Measurements from ENCODE around the gene P2RX5. TPM values are rescaled to one million over a fixed set of nuclear protein-coding genes. Genes with fewer than 3 reads are reported as not detected.

Gene P2RX5
- total RNA-seq, 1 donor from 2014 or later = 349 TPM

- H3K4me3 Mint-ChIP-seq = no peak overlapping the region
- intact Hi-C loops (cut with micrococcal nuclease) = loop anchor here (10.0 kb wide), 1 partner anchor 466 kb away; no protein-coding TSS in a partner anchor
- no peak for DNase-seq
- CTCF ChIA-PET = no interaction called here
- H3K27me3 Mint-ChIP-seq = no peaks in the 10 kb centered on the region
- POLR2A ChIA-PET = interaction anchor here (0.6 to 0.8 kb wide), 3 partner anchors 215 to 1579 kb away, joined by 3 to 15 read pairs (median 10); partner anchors contain the start of gene NCBP3
- no peaks in the 10 kb centered on the region for H3K9me3 Mint-ChIP-seq
- no peak for ATAC-seq (ENCODE audit: low read depth)
- no peak overlapping the region for H3K27ac Mint-ChIP-seq
- peaks cover 38% of the 10 kb centered on the region for H3K36me3 Mint-ChIP-seq (ENCODE audit: low read depth)
- TF ChIP-seq CTCF (IDR thresholded peaks at IDR 0.05) = no peak
- peaks cover 10% of the 10 kb centered on the region for H3K4me1 Mint-ChIP-seq
Measured at GRCh38 chr17:3630781-3631180, 65.2 kb downstream of the P2RX5 start.

- ATAC-seq (ENCODE audit: low read depth) = no peak
- ChIA-PET POLR2A (interaction anchor here (1.2 kb wide), 1 partner anchor 9 kb away, joined by 4 read pairs; the partner anchor contains the start of genes CTNS and SHPK), CTCF (no interaction called here)
- H3K4me1 Mint-ChIP-seq = no peaks in the 10 kb centered on the region
- TF ChIP-seq CTCF (IDR thresholded peaks at IDR 0.05) = no peak
- H3K27me3 Mint-ChIP-seq = no peaks in the 10 kb centered on the region
- intact Hi-C loops (cut with micrococcal nuclease) = no loop called here
- peaks cover 65% of the 10 kb centered on the region for H3K36me3 Mint-ChIP-seq (ENCODE audit: low read depth)
- no peak overlapping the region for H3K27ac Mint-ChIP-seq
- H3K9me3 Mint-ChIP-seq = no peaks in the 10 kb centered on the region
- DNase-seq = no peak
- H3K4me3 Mint-ChIP-seq = no peak overlapping the region
Measured at GRCh38 chr17:3627769-3628167, 68.2 kb downstream of the P2RX5 start.

GRCh38 chr17:3626831-3627768 is 68.9 kb downstream of the P2RX5 start:
- ATAC-seq (ENCODE audit: low read depth) (no peak), DNase-seq (no peak)
- H3K27ac Mint-ChIP-seq = no peak overlapping the region
- ChIA-PET POLR2A (interaction anchor here (1.2 kb wide), 1 partner anchor 9 kb away, joined by 4 read pairs; the partner anchor contains the start of genes CTNS and SHPK), CTCF (interaction anchor here (0.7 kb wide), 1 partner anchor 196 kb away, joined by 4 read pairs; no protein-coding TSS in a partner anchor)
- no peaks in the 10 kb centered on the region for H3K4me1 Mint-ChIP-seq
- TF ChIP-seq CTCF (IDR thresholded peaks at IDR 0.05) = no peak
- no peak overlapping the region for H3K4me3 Mint-ChIP-seq
- H3K27me3 Mint-ChIP-seq = no peaks in the 10 kb centered on the region
- peaks cover 62% of the 10 kb centered on the region for H3K36me3 Mint-ChIP-seq (ENCODE audit: low read depth)
- H3K9me3 Mint-ChIP-seq = no peaks in the 10 kb centered on the region
- intact Hi-C loops (cut with micrococcal nuclease) = no loop called here

Other genes starting within 250 kb of the P2RX5 start
- gene SPATA22, start 224.3 kb downstream of the P2RX5 start, total RNA-seq = not detected in 2 replicates
- gene ASPA, start 220.2 kb downstream of the P2RX5 start, total RNA-seq = not detected in 2 replicates
- 6.6 and 10.2 TPM in 2 replicates for gene TRPV3, start 138.3 kb downstream of the P2RX5 start, total RNA-seq
- gene TRPV1, start 86.7 kb downstream of the P2RX5 start, total RNA-seq = 3.2 and 5.4 TPM in 2 replicates
- 8.1 and 9.5 TPM in 2 replicates for gene SHPK, start 59.9 kb downstream of the P2RX5 start, total RNA-seq
- gene CTNS, start 59.4 kb downstream of the P2RX5 start, total RNA-seq = 12.8 and 13.5 TPM in 2 replicates
- gene TAX1BP3, start 27.6 kb downstream of the P2RX5 start, total RNA-seq = 15.1 and 16.4 TPM in 2 replicates
- 33.8 and 38.0 TPM in 2 replicates for gene EMC6, start 27.3 kb downstream of the P2RX5 start, total RNA-seq
- 6.4 and 6.7 TPM in 2 replicates for gene HASPIN, start 27.7 kb upstream of the P2RX5 start, total RNA-seq
- 42.9 and 45.3 TPM in 2 replicates for gene ITGAE, start 105.0 kb upstream of the P2RX5 start, total RNA-seq
- 49.5 TPM in 2 replicates for gene NCBP3, start 150.1 kb upstream of the P2RX5 start, total RNA-seq
- gene CAMKK1, start 196.9 kb upstream of the P2RX5 start, total RNA-seq = 4.3 and 6.1 TPM in 2 replicates
- gene P2RX1, start 220.3 kb upstream of the P2RX5 start, total RNA-seq = 22.0 and 26.0 TPM in 2 replicates